Gastroesophageal sphincter (tissue), 4 donors: Measurements from ENCODE around the gene FLNA. TPM values are rescaled to one million over a fixed set of nuclear protein-coding genes. Genes with fewer than 3 reads are reported as not detected.

Experiments
- ATAC-seq: fragments of 150-250 bp; one replicate; pipeline ENCODE4 v1.9.1; 2016; ENCODE audit warnings: mild to moderate bottlenecking, moderate library complexity
- H3K27ac ChIP-seq, 4 donors: fragments of 200-600 bp; sonication (generic) in 3 of 4; 1 replicate in 3 of 4; 2 replicates in 1 of 4; pipeline ENCODE4 v1.5.1; 2016 to 2019
- H3K27me3 ChIP-seq: fragments of 200-600 bp; sonication (generic); one replicate; pipeline ENCODE4 v1.5.1; 2019
- H3K36me3 ChIP-seq, 2 donors: fragments of 200-600 bp; sonication (generic); one replicate each; pipeline ENCODE4 v1.5.1; 2019; ENCODE audit warnings: control low read depth in 1 of 2
- H3K4me1 ChIP-seq, 3 donors: fragments of 200-600 bp; sonication (generic); 1 replicate in 2 of 3; 2 replicates in 1 of 3; pipeline ENCODE4 v1.5.1; 2016 to 2019; ENCODE audit warnings: control low read depth in 2 of 3
- H3K4me3 ChIP-seq, 2 donors: fragments of 200-600 bp; sonication (generic); one replicate each; pipeline ENCODE4 v1.5.1; 2019; ENCODE audit warnings: mild to moderate bottlenecking in 1 of 2, moderate library complexity in 1 of 2
- H3K9me3 ChIP-seq, 3 donors: fragments of 200-600 bp; sonication (generic); one replicate each; pipeline ENCODE4 v1.5.1; 2017 to 2019; ENCODE audit warnings: control low read depth in 2 of 3
- CTCF ChIP-seq, 4 experiments: fragments of 200-600 bp in 2 of 4; fragments of 450-650 bp in 2 of 4; sonication (generic) in 1 of 4; IDR thresholded peaks; one replicate each; pipeline ENCODE4 v1.5.1; 2017 to 2019; ENCODE audit warnings: antibody characterized with exemption in 4 of 4, mild to moderate bottlenecking in 2 of 4, moderate library complexity in 2 of 4
- EP300 ChIP-seq: sonication (generic); formaldehyde crosslinking; IDR thresholded peaks from one replicate; pipeline ENCODE4 v1.6.1; 2017; ENCODE audit warnings: antibody characterized with exemption, mild to moderate bottlenecking
- POLR2A ChIP-seq, 2 donors: fragments of 450-650 bp; IDR thresholded peaks; one replicate each; pipeline ENCODE4 v1.6.1; 2017; ENCODE audit warnings: antibody characterized with exemption in 2 of 2, mild to moderate bottlenecking in 2 of 2, moderate library complexity in 1 of 2
- POLR2AphosphoS5 ChIP-seq: sonication (generic); formaldehyde crosslinking; IDR thresholded peaks from one replicate; pipeline ENCODE4 v1.6.1; 2017; ENCODE audit warnings: antibody characterized with exemption
- WGBS, 2 donors: methylation state at CpG; one replicate each; pipeline ENCODE4 v1.1.5; 2018; ENCODE audit warnings: low coverage in 1 of 2; 5-methylcytosine and 5-hydroxymethylcytosine counted together
- total RNA-seq, 4 donors: library from RNA; depleted of rRNA; stranded (reverse); fragments of >200 nt; gene quantifications; one replicate each; pipeline ENCODE4 v1.1.0, GENCODE V29; 2016

The FLNA gene
- total RNA-seq, 4 donors from 2014 or later: 7,815 to 15,318 (median 8,757) TPM

GRCh38 chrX:154333837-154334271, 40.6 kb downstream of the FLNA start:
- Histone ChIP-seq H3K36me3 (no peaks in the 10 kb centered on the region), H3K4me1 (no peaks in the 10 kb centered on the region), H3K9me3 (no peaks in the 10 kb centered on the region), H3K4me3 (no peak overlapping the region), H3K27me3 (no peaks in the 10 kb centered on the region), H3K27ac (no peak overlapping the region)
- no peak for ATAC-seq
- TF ChIP-seq CTCF (IDR thresholded peaks at IDR 0.05) (no peak), POLR2A (IDR thresholded peaks at IDR 0.05) (no peak), POLR2AphosphoS5 (no peak), EP300 (no peak)
- WGBS, 2 donors: 72 to 90% methylated on average over 3 to 4 of the region's 6 CpGs

- no peak for TF ChIP-seq POLR2AphosphoS5
- no peak for TF ChIP-seq POLR2A (IDR thresholded peaks at IDR 0.05)
- TF ChIP-seq CTCF (IDR thresholded peaks at IDR 0.05): no peak
- no peak for TF ChIP-seq EP300
- H3K27me3 ChIP-seq: no peaks in the 10 kb centered on the region
- no peaks in the 10 kb centered on the region for H3K36me3 ChIP-seq
- no peak overlapping the region for H3K27ac ChIP-seq
- no peaks in the 10 kb centered on the region for H3K9me3 ChIP-seq
- no CpG with 5 or more reads among the region's 9 CpGs for WGBS, 2 donors
- H3K4me3 ChIP-seq: no peak overlapping the region
- ATAC-seq: no peak
- no peaks in the 10 kb centered on the region for H3K4me1 ChIP-seq
Observed at GRCh38 chrX:154333116-154333515, 41.3 kb downstream of the FLNA start.

GRCh38 chrX:154332561-154332960, 41.9 kb downstream of the FLNA start:
- H3K27ac ChIP-seq: no peak overlapping the region
- no CpG with 5 or more reads among the region's 29 CpGs for WGBS, 2 donors
- TF ChIP-seq POLR2AphosphoS5: no peak
- TF ChIP-seq CTCF (IDR thresholded peaks at IDR 0.05): no peak
- no peak for TF ChIP-seq POLR2A (IDR thresholded peaks at IDR 0.05)
- no peak for TF ChIP-seq EP300
- H3K4me3 ChIP-seq: no peak overlapping the region
- no peak for ATAC-seq
- no peaks in the 10 kb centered on the region for H3K9me3 ChIP-seq
- H3K36me3 ChIP-seq: no peaks in the 10 kb centered on the region
- no peaks in the 10 kb centered on the region for H3K27me3 ChIP-seq
- no peaks in the 10 kb centered on the region for H3K4me1 ChIP-seq

GRCh38 chrX:154329294-154329693, 45.1 kb downstream of the FLNA start:
- ATAC-seq: no peak
- Histone ChIP-seq H3K9me3 (no peaks in the 10 kb centered on the region), H3K27ac (no peak overlapping the region), H3K4me1 (no peaks in the 10 kb centered on the region), H3K4me3 (no peak overlapping the region), H3K27me3 (no peaks in the 10 kb centered on the region), H3K36me3 (no peaks in the 10 kb centered on the region)
- TF ChIP-seq POLR2AphosphoS5: no peak
- no peak for TF ChIP-seq POLR2A (IDR thresholded peaks at IDR 0.05)
- TF ChIP-seq CTCF (IDR thresholded peaks at IDR 0.05): no peak
- no peak for TF ChIP-seq EP300
- WGBS, 2 donors: 50 to 87% methylated on average over 1 to 4 of the region's 10 CpGs

- 78 to 100% methylated on average over 3 to 4 of the region's 5 CpGs for WGBS, 2 donors
- Histone ChIP-seq H3K4me3 (no peak overlapping the region), H3K4me1 (no peaks in the 10 kb centered on the region), H3K9me3 (no peaks in the 10 kb centered on the region), H3K27me3 (no peaks in the 10 kb centered on the region), H3K27ac (no peak overlapping the region), H3K36me3 (no peaks in the 10 kb centered on the region)
- no peak for ATAC-seq
- TF ChIP-seq POLR2A (IDR thresholded peaks at IDR 0.05) (no peak), EP300 (no peak), POLR2AphosphoS5 (no peak), CTCF (IDR thresholded peaks at IDR 0.05) (no peak)
Observed at GRCh38 chrX:154328646-154329045, 45.8 kb downstream of the FLNA start.
